HepG2 (cell line): Measurements from ENCODE around the gene RBSN. TPM values are rescaled to one million over a fixed set of nuclear protein-coding genes. Genes with fewer than 3 reads are reported as not detected.

Experiments used
- CCDC6 ChIP-seq: sonication (generic); formaldehyde crosslinking; IDR thresholded peaks from 2 replicates; pipeline ENCODE4 v1.8.1; 2022; ENCODE audit warnings: mild to moderate bottlenecking, missing genetic modification reagents, moderate library complexity
- CENPT ChIP-seq: sonication (generic); formaldehyde crosslinking; IDR thresholded peaks from 2 replicates; pipeline ENCODE4 v1.8.0; 2022; ENCODE audit warnings: low read depth, mild to moderate bottlenecking, moderate library complexity, missing genetic modification reagents
- ELF3 ChIP-seq: IDR thresholded peaks from 2 replicates; pipeline ENCODE4 v1.6.1; 2016; ENCODE audit warnings: missing genetic modification reagents, missing compliant biosample characterization
- ETV5 ChIP-seq: IDR thresholded peaks from 2 replicates; pipeline ENCODE4 v1.6.1; 2018; ENCODE audit warnings: missing biosample characterization, missing genetic modification reagents, inconsistent platforms, borderline replicate concordance
- PAXIP1 ChIP-seq: sonication (generic); formaldehyde crosslinking; conservative IDR thresholded peaks from 2 replicates; pipeline ENCODE4 v1.4.0; 2020; ENCODE audit warnings: mild to moderate bottlenecking, missing genetic modification reagents, moderate library complexity
- RAD21 ChIP-seq: fragments of 450-650 bp; formaldehyde crosslinking; IDR thresholded peaks from 2 replicates; pipeline ENCODE4 v1.5.0; 2020; ENCODE audit warnings: mild to moderate bottlenecking
- REPIN1 ChIP-seq: sonication (generic); formaldehyde crosslinking; IDR thresholded peaks from 2 replicates; pipeline ENCODE4 v1.8.0; 2022; ENCODE audit warnings: missing genetic modification reagents, low read depth, mild to moderate bottlenecking, borderline replicate concordance
- SMC3 ChIP-seq: IDR thresholded peaks from 2 replicates; pipeline ENCODE4 v1.6.1; 2011; ENCODE audit warnings: low read length, improper control_type of control experiment
- SOX6 ChIP-seq, 2 experiments: fragments of 450-650 bp in 1 of 2; sonication (generic) in 1 of 2; formaldehyde crosslinking in 1 of 2; IDR thresholded peaks; 2 replicates each; pipeline versions ENCODE4 v1.4.0 to v1.6.1; 2017 to 2020; ENCODE audit warnings: antibody characterized with exemption in 1 of 2, mild to moderate bottlenecking in 1 of 2, missing genetic modification reagents in 1 of 2
- STAG1 ChIP-seq: sonication (generic); formaldehyde crosslinking; IDR thresholded peaks from 2 replicates; pipeline ENCODE4 v1.4.0; 2020; ENCODE audit warnings: missing genetic modification reagents
- TARDBP ChIP-seq: sonication (generic); formaldehyde crosslinking; IDR thresholded peaks from 2 replicates; pipeline ENCODE4 v1.8.0; 2022; ENCODE audit warnings: mild to moderate bottlenecking, missing genetic modification reagents
- THAP11 ChIP-seq: IDR thresholded peaks from 2 replicates; pipeline ENCODE4 v1.6.1; 2016; ENCODE audit warnings: missing biosample characterization, missing genetic modification reagents
- XRCC5 ChIP-seq: fragments of 200-400 bp; formaldehyde crosslinking; optimal IDR thresholded peaks from 2 replicates; pipeline ENCODE3; 2017; ENCODE audit warnings: mild to moderate bottlenecking, low read length
- YY1 ChIP-seq: IDR thresholded peaks from 2 replicates; pipeline ENCODE4 v1.6.1; 2011; ENCODE audit warnings: low read length, low read depth, moderate library complexity, mild to moderate bottlenecking; ENCODE audit not compliant: insufficient read depth, insufficient replicate concordance
- ZFP36L1 ChIP-seq: sonication (generic); formaldehyde crosslinking; IDR thresholded peaks from 2 replicates; pipeline ENCODE4 v1.8.0; 2022; ENCODE audit warnings: mild to moderate bottlenecking, missing genetic modification reagents, moderate library complexity
- ZFX ChIP-seq: sonication (generic); formaldehyde crosslinking; IDR thresholded peaks from 2 replicates; pipeline ENCODE4 v1.4.0; 2020; ENCODE audit warnings: mild to moderate bottlenecking, low read depth, missing genetic modification reagents, moderate library complexity
- ZNF564 ChIP-seq: sonication (generic); formaldehyde crosslinking; IDR thresholded peaks from 2 replicates; pipeline ENCODE4 v1.8.1; 2023; ENCODE audit warnings: mild to moderate bottlenecking, missing genetic modification reagents
- ZNF891 ChIP-seq: sonication (generic); formaldehyde crosslinking; IDR thresholded peaks from 2 replicates; pipeline ENCODE4 v1.5.0; 2020; ENCODE audit warnings: mild to moderate bottlenecking, missing genetic modification reagents
- polyA plus RNA-seq, 8 experiments: library from polyadenylated mRNA; depleted of rRNA in 3 of 8; stranded (reverse) in 7 of 8; unstranded in 1 of 8; fragments of >200 nt; fragmentation: Illumina TruSeq in 4 of 8; extraction: Trizol in 4 of 8; gene quantifications; 2 replicates each; pipeline versions ENCODE4 v1.2.1 to v1.2.3, GENCODE V29; 2011 to 2016; ENCODE audit warnings: low read depth in 4 of 8, missing spikeins in 1 of 8, mixed read lengths in 1 of 8; ENCODE audit not compliant: insufficient read depth in 1 of 8
- total RNA-seq, 5 experiments: library from RNA; depleted of rRNA; stranded (reverse); fragments of >200 nt; fragmentation: Illumina TruSeq; extraction: Trizol; gene quantifications; 2 replicates each; pipeline ENCODE4 v1.2.3, GENCODE V29; 2016; ENCODE audit warnings: low read depth in 1 of 5
- TF ChIP-seq, protein P1 (sequence below): sonication (generic); formaldehyde crosslinking; IDR thresholded peaks from 2 replicates; pipeline ENCODE4 v1.5.1; 2020; ENCODE audit warnings: mild to moderate bottlenecking, missing genetic modification reagents, moderate library complexity
- TF ChIP-seq, protein P2 (sequence below): sonication (generic); formaldehyde crosslinking; IDR thresholded peaks from 2 replicates; pipeline ENCODE4 v1.5.0; 2020; ENCODE audit warnings: mild to moderate bottlenecking, missing genetic modification reagents, moderate library complexity

Gene RBSN
- total and polyA plus RNA-seq, 2 of the 13 experiments (the other 11 are each of a cell fraction or from before 2014, with no cell fraction given) = 7.9 to 11.8 TPM

DNA sequence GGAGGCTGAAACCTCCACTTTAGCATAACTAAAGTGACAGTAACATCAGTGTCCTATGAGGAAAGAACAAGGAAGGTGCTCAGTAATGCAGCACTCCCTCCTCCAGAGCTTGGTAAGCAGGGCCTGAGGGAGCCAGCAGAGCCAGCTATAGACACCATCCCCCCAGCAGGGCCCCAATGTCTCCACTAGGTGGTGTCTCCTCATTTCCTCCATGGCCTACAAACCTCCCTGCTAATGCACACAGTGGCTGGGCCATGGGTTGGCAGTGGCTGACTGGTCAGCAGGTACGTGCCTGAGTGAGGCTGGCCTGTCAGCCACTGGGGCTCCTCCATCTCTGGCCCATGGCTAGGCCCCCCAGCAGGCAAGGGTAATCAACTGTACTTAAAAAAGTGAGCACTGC is 47.4 kb downstream of the RBSN start (continued):
- TF ChIP-seq, protein P1, sequence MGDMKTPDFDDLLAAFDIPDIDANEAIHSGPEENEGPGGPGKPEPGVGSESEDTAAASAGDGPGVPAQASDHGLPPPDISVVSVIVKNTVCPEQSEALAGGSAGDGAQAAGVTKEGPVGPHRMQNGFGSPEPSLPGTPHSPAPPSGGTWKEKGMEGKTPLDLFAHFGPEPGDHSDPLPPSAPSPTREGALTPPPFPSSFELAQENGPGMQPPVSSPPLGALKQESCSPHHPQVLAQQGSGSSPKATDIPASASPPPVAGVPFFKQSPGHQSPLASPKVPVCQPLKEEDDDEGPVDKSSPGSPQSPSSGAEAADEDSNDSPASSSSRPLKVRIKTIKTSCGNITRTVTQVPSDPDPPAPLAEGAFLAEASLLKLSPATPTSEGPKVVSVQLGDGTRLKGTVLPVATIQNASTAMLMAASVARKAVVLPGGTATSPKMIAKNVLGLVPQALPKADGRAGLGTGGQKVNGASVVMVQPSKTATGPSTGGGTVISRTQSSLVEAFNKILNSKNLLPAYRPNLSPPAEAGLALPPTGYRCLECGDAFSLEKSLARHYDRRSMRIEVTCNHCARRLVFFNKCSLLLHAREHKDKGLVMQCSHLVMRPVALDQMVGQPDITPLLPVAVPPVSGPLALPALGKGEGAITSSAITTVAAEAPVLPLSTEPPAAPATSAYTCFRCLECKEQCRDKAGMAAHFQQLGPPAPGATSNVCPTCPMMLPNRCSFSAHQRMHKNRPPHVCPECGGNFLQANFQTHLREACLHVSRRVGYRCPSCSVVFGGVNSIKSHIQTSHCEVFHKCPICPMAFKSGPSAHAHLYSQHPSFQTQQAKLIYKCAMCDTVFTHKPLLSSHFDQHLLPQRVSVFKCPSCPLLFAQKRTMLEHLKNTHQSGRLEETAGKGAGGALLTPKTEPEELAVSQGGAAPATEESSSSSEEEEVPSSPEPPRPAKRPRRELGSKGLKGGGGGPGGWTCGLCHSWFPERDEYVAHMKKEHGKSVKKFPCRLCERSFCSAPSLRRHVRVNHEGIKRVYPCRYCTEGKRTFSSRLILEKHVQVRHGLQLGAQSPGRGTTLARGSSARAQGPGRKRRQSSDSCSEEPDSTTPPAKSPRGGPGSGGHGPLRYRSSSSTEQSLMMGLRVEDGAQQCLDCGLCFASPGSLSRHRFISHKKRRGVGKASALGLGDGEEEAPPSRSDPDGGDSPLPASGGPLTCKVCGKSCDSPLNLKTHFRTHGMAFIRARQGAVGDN (CRISPR knock-in tag) = peak; percentile 45
- TF ChIP-seq THAP11 (CRISPR knock-in tag) = peak; percentile 59; the same call in 1 of the 2 replicates
- TF ChIP-seq TARDBP (CRISPR knock-in tag) = peak; percentile 28; the same call in 1 of the 2 replicates
- peak; percentile 64 for TF ChIP-seq ZFX (CRISPR knock-in tag)
- TF ChIP-seq ZNF564 = no peak
- peak; percentile 28 for TF ChIP-seq YY1
- TF ChIP-seq STAG1 (CRISPR knock-in tag) = peak; percentile 48
- TF ChIP-seq CCDC6 (CRISPR knock-in tag) = no peak
- peak; percentile 45; the same call in 1 of the 2 replicates for TF ChIP-seq ELF3 (CRISPR knock-in tag)
- TF ChIP-seq, protein P2, sequence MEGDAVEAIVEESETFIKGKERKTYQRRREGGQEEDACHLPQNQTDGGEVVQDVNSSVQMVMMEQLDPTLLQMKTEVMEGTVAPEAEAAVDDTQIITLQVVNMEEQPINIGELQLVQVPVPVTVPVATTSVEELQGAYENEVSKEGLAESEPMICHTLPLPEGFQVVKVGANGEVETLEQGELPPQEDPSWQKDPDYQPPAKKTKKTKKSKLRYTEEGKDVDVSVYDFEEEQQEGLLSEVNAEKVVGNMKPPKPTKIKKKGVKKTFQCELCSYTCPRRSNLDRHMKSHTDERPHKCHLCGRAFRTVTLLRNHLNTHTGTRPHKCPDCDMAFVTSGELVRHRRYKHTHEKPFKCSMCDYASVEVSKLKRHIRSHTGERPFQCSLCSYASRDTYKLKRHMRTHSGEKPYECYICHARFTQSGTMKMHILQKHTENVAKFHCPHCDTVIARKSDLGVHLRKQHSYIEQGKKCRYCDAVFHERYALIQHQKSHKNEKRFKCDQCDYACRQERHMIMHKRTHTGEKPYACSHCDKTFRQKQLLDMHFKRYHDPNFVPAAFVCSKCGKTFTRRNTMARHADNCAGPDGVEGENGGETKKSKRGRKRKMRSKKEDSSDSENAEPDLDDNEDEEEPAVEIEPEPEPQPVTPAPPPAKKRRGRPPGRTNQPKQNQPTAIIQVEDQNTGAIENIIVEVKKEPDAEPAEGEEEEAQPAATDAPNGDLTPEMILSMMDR (CRISPR knock-in tag) = peak; percentile 75
- TF ChIP-seq XRCC5 = peak; percentile 66
- peak; percentile 26; the same call in 1 of the 2 replicates for TF ChIP-seq ZNF891 (CRISPR knock-in tag)
- no peak for TF ChIP-seq CENPT (CRISPR knock-in tag)
- TF ChIP-seq ETV5 (CRISPR knock-in tag) = peak; percentile 24; the same call in 1 of the 2 replicates
- TF ChIP-seq REPIN1 (CRISPR knock-in tag) = 0 out of 2 replicates have a peak, but pooled peaks have one; percentile 48
- no peak for TF ChIP-seq ZFP36L1 (CRISPR knock-in tag)
- no peak for TF ChIP-seq PAXIP1 (CRISPR knock-in tag)
- TF ChIP-seq SOX6 (IDR thresholded peaks at IDR 0.05) = no peak
- no peak for TF ChIP-seq SOX6 (CRISPR knock-in tag; IDR thresholded peaks at IDR 0.05)
- TF ChIP-seq SMC3 = peak; percentile 34; the same call in 1 of the 2 replicates
- peak; percentile 56 for TF ChIP-seq RAD21 (CRISPR knock-in tag)
